Activated T-cell treated with anti-CD3 and anti-CD28 coated beads, Interleukin-2, amount 50 U/mL, for 4 hours (primary cell): ENCODE measurements around the gene NCAN. TPM values are rescaled to one million over a fixed set of nuclear protein-coding genes. Genes with fewer than 3 reads are reported as not detected.
"Not testable (repeated sequence)": the region's sequence is repeated elsewhere in the genome, so short reads cannot be mapped to it uniquely, and the experiment has no call there.

Experiments used
- ATAC-seq, 2 donors: fragments of 200-7000 bp; cut with Tn5 transposase; one replicate each; pipeline ENCODE4 v1.10.0; 2021
- DNase-seq: peaks from one replicate; pipeline ENCODE4 v3.0.0-alpha.2; 2020
- H3K27me3 Mint-ChIP-seq: one replicate; pipeline ENCODE4 v1.8.0; 2021; ENCODE audit warnings: low read depth, mixed read lengths
- H3K36me3 Mint-ChIP-seq: one replicate; pipeline ENCODE4 v1.8.0; 2022; ENCODE audit warnings: mixed read lengths; ENCODE audit not compliant: insufficient read depth
- H3K4me1 Mint-ChIP-seq: one replicate; pipeline ENCODE4 v1.8.0; 2021; ENCODE audit warnings: low read depth, mixed read lengths
- H3K4me3 Mint-ChIP-seq: one replicate; pipeline ENCODE4 v1.8.0; 2021; ENCODE audit warnings: mild to moderate bottlenecking, moderate library complexity, mixed read lengths
- H3K9me3 Mint-ChIP-seq: one replicate; pipeline ENCODE4 v1.8.0; 2021; ENCODE audit warnings: mixed read lengths
- total RNA-seq, 3 donors: library from RNA; stranded (reverse); gene quantifications; one replicate each; pipeline ENCODE4 v1.2.1, GENCODE V29; 2021

The NCAN gene
- total RNA-seq, 3 donors from 2014 or later: 0.05 to 0.08 TPM; not detected in 1

- no peak overlapping the region for H3K4me3 Mint-ChIP-seq
- ATAC-seq (no peak), DNase-seq (no peak)
- H3K27me3 Mint-ChIP-seq: peaks cover 5% of the 10 kb centered on the region
- H3K9me3 Mint-ChIP-seq: no peaks in the 10 kb centered on the region
- no peaks in the 10 kb centered on the region for H3K36me3 Mint-ChIP-seq
- H3K4me1 Mint-ChIP-seq: peaks cover 4% of the 10 kb centered on the region
Measured at GRCh38 chr19:19226204-19226603, 14.4 kb downstream of the NCAN start.

- Mint-ChIP-seq H3K9me3 (no peaks in the 10 kb centered on the region), H3K4me3 (no peak overlapping the region), H3K27me3 (peaks cover 5% of the 10 kb centered on the region), H3K36me3 (no peaks in the 10 kb centered on the region), H3K4me1 (peaks cover 4% of the 10 kb centered on the region)
- DNase-seq: no peak
- ATAC-seq: no peak
Measured at GRCh38 chr19:19226663-19227062, 14.9 kb downstream of the NCAN start.

GRCh38 chr19:19227217-19227616, 15.5 kb downstream of the NCAN start:
- Mint-ChIP-seq H3K36me3 (no peaks in the 10 kb centered on the region), H3K4me3 (no peak overlapping the region), H3K4me1 (peaks cover 4% of the 10 kb centered on the region), H3K9me3 (no peaks in the 10 kb centered on the region), H3K27me3 (peaks cover 5% of the 10 kb centered on the region)
- ATAC-seq (no peak), DNase-seq (no peak)

GRCh38 chr19:19229701-19230100, 17.9 kb downstream of the NCAN start:
- H3K4me1 Mint-ChIP-seq: peaks cover 4% of the 10 kb centered on the region
- H3K27me3 Mint-ChIP-seq: peaks cover 5% of the 10 kb centered on the region
- H3K36me3 Mint-ChIP-seq: no peaks in the 10 kb centered on the region
- ATAC-seq: no peak
- H3K9me3 Mint-ChIP-seq: peaks cover 7% of the 10 kb centered on the region
- DNase-seq: no peak
- no peak overlapping the region for H3K4me3 Mint-ChIP-seq

- peaks cover 10% of the 10 kb centered on the region for H3K9me3 Mint-ChIP-seq
- no peak for ATAC-seq
Measured at GRCh38 chr19:19230999-19231398, 19.2 kb downstream of the NCAN start.

GRCh38 chr19:19232261-19232721, 20.5 kb downstream of the NCAN start:
- Mint-ChIP-seq H3K4me1 (no peaks in the 10 kb centered on the region), H3K4me3 (no peak overlapping the region), H3K27me3 (peaks cover 5% of the 10 kb centered on the region), H3K9me3 (peaks cover 14% of the 10 kb centered on the region), H3K36me3 (no peaks in the 10 kb centered on the region)
- ATAC-seq: no peak
- DNase-seq: no peak

More at GRCh38 chr19:19230999-19231398, 19.2 kb downstream of the NCAN start:
- Mint-ChIP-seq H3K27me3 (peaks cover 5% of the 10 kb centered on the region), H3K4me3 (no peak overlapping the region), H3K36me3 (no peaks in the 10 kb centered on the region), H3K4me1 (no peaks in the 10 kb centered on the region)
- no peak for DNase-seq

GRCh38 chr19:19234220-19234816, 22.6 kb downstream of the NCAN start:
- no peaks in the 10 kb centered on the region for H3K4me1 Mint-ChIP-seq
- H3K36me3 Mint-ChIP-seq: no peaks in the 10 kb centered on the region
- peaks cover 14% of the 10 kb centered on the region for H3K9me3 Mint-ChIP-seq
- H3K27me3 Mint-ChIP-seq: peaks cover 9% of the 10 kb centered on the region
- ATAC-seq (no peak), DNase-seq (no peak)
- H3K4me3 Mint-ChIP-seq: no peak overlapping the region

GRCh38 chr19:19236173-19236572, 24.4 kb downstream of the NCAN start:
- Mint-ChIP-seq H3K4me3 (no peak overlapping the region), H3K4me1 (no peaks in the 10 kb centered on the region), H3K9me3 (peaks cover 14% of the 10 kb centered on the region), H3K36me3 (no peaks in the 10 kb centered on the region), H3K27me3 (peaks cover 20% of the 10 kb centered on the region)
- ATAC-seq (no peak), DNase-seq (no peak)

GRCh38 chr19:19238126-19238894, 26.6 kb downstream of the NCAN start:
- Mint-ChIP-seq H3K36me3 (no peaks in the 10 kb centered on the region), H3K4me3 (no peak overlapping the region), H3K4me1 (no peaks in the 10 kb centered on the region), H3K27me3 (peaks cover 21% of the 10 kb centered on the region), H3K9me3 (peaks cover 14% of the 10 kb centered on the region)
- ATAC-seq (no peak), DNase-seq (no peak)

- peaks cover 21% of the 10 kb centered on the region for H3K27me3 Mint-ChIP-seq
- H3K36me3 Mint-ChIP-seq: no peaks in the 10 kb centered on the region
- H3K4me3 Mint-ChIP-seq: no peak overlapping the region
- no peak for ATAC-seq
- DNase-seq: no peak
- H3K4me1 Mint-ChIP-seq: no peaks in the 10 kb centered on the region
- peaks cover 7% of the 10 kb centered on the region for H3K9me3 Mint-ChIP-seq
Measured at GRCh38 chr19:19239675-19240074, 27.9 kb downstream of the NCAN start.

- no peak overlapping the region for H3K4me3 Mint-ChIP-seq
Measured at GRCh38 chr19:19240476-19240875, 28.7 kb downstream of the NCAN start.

GRCh38 chr19:19250196-19250801, 38.5 kb downstream of the NCAN start:
- DNase-seq: no peak
- ATAC-seq: no peak
- Mint-ChIP-seq H3K36me3 (no peaks in the 10 kb centered on the region), H3K4me1 (no peaks in the 10 kb centered on the region), H3K4me3 (no peak overlapping the region), H3K27me3 (peaks cover 41% of the 10 kb centered on the region), H3K9me3 (no peaks in the 10 kb centered on the region)

More at GRCh38 chr19:19240476-19240875, 28.7 kb downstream of the NCAN start:
- H3K27me3 Mint-ChIP-seq: peaks cover 21% of the 10 kb centered on the region
- H3K4me1 Mint-ChIP-seq: no peaks in the 10 kb centered on the region
- DNase-seq: no peak
- H3K9me3 Mint-ChIP-seq: peaks cover 7% of the 10 kb centered on the region
- no peak for ATAC-seq
- H3K36me3 Mint-ChIP-seq: no peaks in the 10 kb centered on the region

GRCh38 chr19:19253409-19253808, 41.7 kb downstream of the NCAN start:
- H3K36me3 Mint-ChIP-seq, H3K4me1 Mint-ChIP-seq, H3K4me3 Mint-ChIP-seq, DNase-seq, H3K9me3 Mint-ChIP-seq, ATAC-seq: not testable (repeated sequence)
- peaks cover 60% of the 10 kb centered on the region for H3K27me3 Mint-ChIP-seq

- Mint-ChIP-seq H3K4me3 (no peak overlapping the region), H3K27me3 (peaks cover 66% of the 10 kb centered on the region), H3K36me3 (no peaks in the 10 kb centered on the region), H3K4me1 (no peaks in the 10 kb centered on the region), H3K9me3 (no peaks in the 10 kb centered on the region)
- ATAC-seq (no peak), DNase-seq (no peak)
Measured at GRCh38 chr19:19256072-19256969, 44.6 kb downstream of the NCAN start.
